Adrenal gland (tissue), 12 donors: ENCODE measurements around the gene MACROD2. TPM values are rescaled to one million over a fixed set of nuclear protein-coding genes. Genes with fewer than 3 reads are reported as not detected.

Experiments
- DNase-seq, 7 donors: peaks; one replicate each; pipeline ENCODE4 v3.0.0-alpha.2; 2019 to 2020
- H3K27ac ChIP-seq, 5 donors: fragments of 200-600 bp; sonication (generic) in 4 of 5; 1 replicate in 3 of 5; 2 replicates in 2 of 5; pipeline versions ENCODE4 v1.5.1 to v1.8.0; 2016 to 2020; ENCODE audit warnings: mild to moderate bottlenecking in 1 of 5
- H3K27me3 ChIP-seq: fragments of 200-600 bp; 2 replicates; pipeline ENCODE4 v1.8.0; 2021
- H3K36me3 ChIP-seq, 2 donors: fragments of 200-600 bp; replicated peaks in 1 of 2; 1 replicate in 1 of 2; 2 replicates in 1 of 2; pipeline versions ENCODE4 v1.5.1 to v1.8.0; 2018 to 2022
- H3K4me1 ChIP-seq, 2 donors: fragments of 200-600 bp; replicated peaks in 1 of 2; 1 replicate in 1 of 2; 2 replicates in 1 of 2; pipeline versions ENCODE4 v1.5.1 to v1.8.0; 2018 to 2021
- H3K4me3 ChIP-seq, 4 donors: fragments of 200-600 bp; sonication (generic) in 3 of 4; one replicate each; pipeline ENCODE4 v1.5.1; 2016 to 2018
- H3K9me3 ChIP-seq, 3 donors: fragments of 200-600 bp; sonication (generic) in 1 of 3; replicated peaks in 1 of 3; 1 replicate in 2 of 3; 2 replicates in 1 of 3; pipeline versions ENCODE4 v1.5.1 to v1.8.0; 2016 to 2021
- CTCF ChIP-seq, 6 experiments: fragments of 450-650 bp in 4 of 6; fragments of 200-600 bp in 2 of 6; sonication (generic) in 1 of 6; IDR thresholded peaks; 1 replicate in 5 of 6; 2 replicates in 1 of 6; pipeline versions ENCODE4 v1.5.1 to v1.8.0; 2016 to 2021; ENCODE audit warnings: antibody characterized with exemption in 6 of 6, mild to moderate bottlenecking in 2 of 6, moderate library complexity in 1 of 6
- POLR2A ChIP-seq, 2 donors: fragments of 450-650 bp; IDR thresholded peaks; one replicate each; pipeline ENCODE4 v1.6.1; 2017; ENCODE audit warnings: antibody characterized with exemption in 2 of 2, mild to moderate bottlenecking in 2 of 2, moderate library complexity in 1 of 2
- WGBS, 4 donors: extraction: QIAGEN DNeasy Blood & Tissue Kit in 2 of 4; methylation state at CpG; one replicate each; pipeline versions ENCODE4 v1.1.5 to v1.1.7; 2013 to 2017; 5-methylcytosine and 5-hydroxymethylcytosine counted together
- intact Hi-C, 2 donors: fragments of 100-400 bp; cut with DNase I; formaldehyde crosslinking; loops; one replicate each; pipeline versions ENCODE4 v1.14.1 to v1.15.0; 2022 to 2023
- polyA plus RNA-seq, 3 donors: library from polyadenylated mRNA; stranded (reverse); fragments of 200-250 nt in 2 of 3; fragments of 350-450 nt in 1 of 3; fragmentation: Illumina TruSeq in 1 of 3; extraction: RNeasy Lipid Tissue Mini Kit (QIAGEN cat#74804) in 1 of 3; gene quantifications; one replicate each; pipeline ENCODE4 v1.2.3, GENCODE V29; 2013 to 2014
- total RNA-seq, 9 donors: library from RNA; depleted of rRNA in 4 of 9; stranded (reverse); fragments of >200 nt in 4 of 9; fragments of 120-200 nt in 1 of 9; fragmentation: NEBNext Ultra II Directional in 1 of 9; extraction: Animal tissue kit (Norgen Biotek cat#: 25700) in 1 of 9; gene quantifications; one replicate each; pipeline versions ENCODE4 v1.1.0 to v1.2.4, GENCODE V29; 2013 to 2023
- donor health status: healthy with polysubstance abuse.
- donor health status: Bipolar disorder and iron deficiency.
- donor health status: DM: yes; HTN: yes; CAD: no.
- donor health status: DM: no; HTN: no; CAD: no.
- donor health status: DM: no; HTN: no; CAD: no.
- donor health status: DM: yes; HTN: yes; CAD: no.

The MACROD2 gene
- total and polyA plus RNA-seq, 12 donors: 1.1 to 21.2 (median 6.4) TPM

- no peak for DNase-seq
- no peak overlapping the region for H3K4me3 ChIP-seq
- H3K36me3 ChIP-seq: no peaks in the 10 kb centered on the region
- no peaks in the 10 kb centered on the region for H3K27me3 ChIP-seq
- TF ChIP-seq POLR2A (IDR thresholded peaks at IDR 0.05) (no peak), CTCF (IDR thresholded peaks at IDR 0.05) (no peak)
- no peaks in the 10 kb centered on the region for H3K4me1 ChIP-seq
- no peaks in the 10 kb centered on the region for H3K9me3 ChIP-seq
- intact Hi-C loops: no loop called here
- H3K27ac ChIP-seq: no peak overlapping the region
Measured at GRCh38 chr20:14634665-14635064, 639.3 kb downstream of the MACROD2 start.

GRCh38 chr20:14637441-14637840 lies 642.1 kb downstream of the MACROD2 start:
- intact Hi-C loops: no loop called here
- TF ChIP-seq POLR2A (IDR thresholded peaks at IDR 0.05) (no peak), CTCF (IDR thresholded peaks at IDR 0.05) (no peak)
- 78 to 90% (median 83%) methylated on average over 4 of the region's 4 CpGs for WGBS, 4 donors
- Histone ChIP-seq H3K4me3 (no peak overlapping the region), H3K27ac (no peak overlapping the region), H3K4me1 (no peaks in the 10 kb centered on the region), H3K9me3 (no peaks in the 10 kb centered on the region), H3K27me3 (no peaks in the 10 kb centered on the region), H3K36me3 (no peaks in the 10 kb centered on the region)
- DNase-seq: no peak

- TF ChIP-seq CTCF (IDR thresholded peaks at IDR 0.05): no peak
- TF ChIP-seq POLR2A (IDR thresholded peaks at IDR 0.05): no peak
- DNase-seq: no peak
Measured at GRCh38 chr20:14643146-14643545, 647.8 kb downstream of the MACROD2 start.

GRCh38 chr20:14643556-14643955 lies 648.2 kb downstream of the MACROD2 start:
- no peak for DNase-seq
- Histone ChIP-seq H3K27ac (no peak overlapping the region), H3K36me3 (no peaks in the 10 kb centered on the region), H3K4me1 (no peaks in the 10 kb centered on the region), H3K4me3 (no peak overlapping the region), H3K9me3 (no peaks in the 10 kb centered on the region), H3K27me3 (no peaks in the 10 kb centered on the region)
- 75 to 91% (median 82%) methylated on average over 1 of the region's 1 CpG for WGBS, 4 donors
- TF ChIP-seq CTCF (IDR thresholded peaks at IDR 0.05) (no peak), POLR2A (IDR thresholded peaks at IDR 0.05) (no peak)
- intact Hi-C loops: no loop called here

More at GRCh38 chr20:14643146-14643545, 647.8 kb downstream of the MACROD2 start:
- Histone ChIP-seq H3K36me3 (no peaks in the 10 kb centered on the region), H3K9me3 (no peaks in the 10 kb centered on the region), H3K4me3 (no peak overlapping the region), H3K27me3 (no peaks in the 10 kb centered on the region), H3K27ac (no peak overlapping the region), H3K4me1 (no peaks in the 10 kb centered on the region)
- intact Hi-C loops: no loop called here
